ENCODE data around the gene PDZD2. TPM values are rescaled to one million over a fixed set of nuclear protein-coding genes. Genes with fewer than 3 reads are reported as not detected.
"Not testable (repeated sequence)": the region's sequence is repeated elsewhere in the genome, so short reads cannot be mapped to it uniquely, and the experiment has no call there.

PDZD2 gene
- polyA plus RNA-seq (ENCODE audit: insufficient read length in 3 of 3), result 10 to 100 TPM; 16.9 to 20.2 (median 18.3) TPM

- DNase-seq (ENCODE audit: low read depth in 3 of 3, low spot score in 2 of 3), result peak in 2 of 3 donors; percentile 45 to 77
Measured at GRCh38 chr5:31638748-31639418, at the start of gene PDZD2. TSS of gene PDZD2 (plus strand) at chr5:31639131.

- DNase-seq (ENCODE audit: low read depth in 3 of 3, low spot score in 2 of 3), result no peak
Measured at GRCh38 chr5:31593665-31594064, 45.3 kb upstream of the PDZD2 start.

- no peak for DNase-seq (ENCODE audit: low read depth in 3 of 3, low spot score in 2 of 3)
Measured at GRCh38 chr5:31596354-31596753, 42.6 kb upstream of the PDZD2 start.

- no peak for DNase-seq (ENCODE audit: low read depth in 3 of 3, low spot score in 2 of 3)
Measured at GRCh38 chr5:31598640-31599611, 40.0 kb upstream of the PDZD2 start.

GRCh38 chr5:31602305-31602704, 36.6 kb upstream of the PDZD2 start:
- DNase-seq (ENCODE audit: low read depth in 3 of 3, low spot score in 2 of 3), result not testable (repeated sequence)

GRCh38 chr5:31604240-31604639, 34.7 kb upstream of the PDZD2 start:
- DNase-seq (ENCODE audit: low read depth in 3 of 3, low spot score in 2 of 3), result no peak

GRCh38 chr5:31604644-31605043, 34.3 kb upstream of the PDZD2 start:
- no peak for DNase-seq (ENCODE audit: low read depth in 3 of 3, low spot score in 2 of 3)

- no peak for DNase-seq (ENCODE audit: low read depth in 3 of 3, low spot score in 2 of 3)
Measured at GRCh38 chr5:31605920-31606319, 33.0 kb upstream of the PDZD2 start.

- DNase-seq (ENCODE audit: low read depth in 3 of 3, low spot score in 2 of 3), result no peak
Measured at GRCh38 chr5:31607546-31607945, 31.4 kb upstream of the PDZD2 start.

- DNase-seq (ENCODE audit: low read depth in 3 of 3, low spot score in 2 of 3), result no peak
Measured at GRCh38 chr5:31611002-31611401, 27.9 kb upstream of the PDZD2 start.

- DNase-seq (ENCODE audit: low read depth in 3 of 3, low spot score in 2 of 3), result no peak
Measured at GRCh38 chr5:31613651-31614050, 25.3 kb upstream of the PDZD2 start.

GRCh38 chr5:31614151-31615020, 24.5 kb upstream of the PDZD2 start:
- DNase-seq (ENCODE audit: low read depth in 3 of 3, low spot score in 2 of 3), result no peak

- no peak for DNase-seq (ENCODE audit: low read depth in 3 of 3, low spot score in 2 of 3)
Measured at GRCh38 chr5:31617867-31618266, 21.1 kb upstream of the PDZD2 start.

GRCh38 chr5:31620026-31620425, 18.9 kb upstream of the PDZD2 start:
- no peak for DNase-seq (ENCODE audit: low read depth in 3 of 3, low spot score in 2 of 3)

- no peak for DNase-seq (ENCODE audit: low read depth in 3 of 3, low spot score in 2 of 3)
Measured at GRCh38 chr5:31623249-31623648, 15.7 kb upstream of the PDZD2 start.

- DNase-seq (ENCODE audit: low read depth in 3 of 3, low spot score in 2 of 3), result no peak
Measured at GRCh38 chr5:31625394-31625793, 13.5 kb upstream of the PDZD2 start.

- DNase-seq (ENCODE audit: low read depth in 3 of 3, low spot score in 2 of 3), result no peak
Measured at GRCh38 chr5:31626156-31626555, 12.8 kb upstream of the PDZD2 start.

GRCh38 chr5:31626604-31627234, 12.2 kb upstream of the PDZD2 start:
- no peak for DNase-seq (ENCODE audit: low read depth in 3 of 3, low spot score in 2 of 3)

- no peak for DNase-seq (ENCODE audit: low read depth in 3 of 3, low spot score in 2 of 3)
Measured at GRCh38 chr5:31630931-31631330, 8.0 kb upstream of the PDZD2 start.

- DNase-seq (ENCODE audit: low read depth in 3 of 3, low spot score in 2 of 3), result no peak
Measured at GRCh38 chr5:31632460-31632859, 6.5 kb upstream of the PDZD2 start.

All from right renal cortex interstitium (tissue), 3 donors.